GM18873 (cell line): Measurements from ENCODE around the gene CEP72.

Source experiments
- ATAC-seq: cut with Tn5 transposase; IDR thresholded peaks from one replicate; pipeline ENCODE4 v1.9.1; 2021; ENCODE audit warnings: mild to moderate bottlenecking, moderate library complexity, moderate number of reproducible peaks; ENCODE audit not compliant: unreplicated experiment, low FRiP score

CEP72 gene

DNA sequence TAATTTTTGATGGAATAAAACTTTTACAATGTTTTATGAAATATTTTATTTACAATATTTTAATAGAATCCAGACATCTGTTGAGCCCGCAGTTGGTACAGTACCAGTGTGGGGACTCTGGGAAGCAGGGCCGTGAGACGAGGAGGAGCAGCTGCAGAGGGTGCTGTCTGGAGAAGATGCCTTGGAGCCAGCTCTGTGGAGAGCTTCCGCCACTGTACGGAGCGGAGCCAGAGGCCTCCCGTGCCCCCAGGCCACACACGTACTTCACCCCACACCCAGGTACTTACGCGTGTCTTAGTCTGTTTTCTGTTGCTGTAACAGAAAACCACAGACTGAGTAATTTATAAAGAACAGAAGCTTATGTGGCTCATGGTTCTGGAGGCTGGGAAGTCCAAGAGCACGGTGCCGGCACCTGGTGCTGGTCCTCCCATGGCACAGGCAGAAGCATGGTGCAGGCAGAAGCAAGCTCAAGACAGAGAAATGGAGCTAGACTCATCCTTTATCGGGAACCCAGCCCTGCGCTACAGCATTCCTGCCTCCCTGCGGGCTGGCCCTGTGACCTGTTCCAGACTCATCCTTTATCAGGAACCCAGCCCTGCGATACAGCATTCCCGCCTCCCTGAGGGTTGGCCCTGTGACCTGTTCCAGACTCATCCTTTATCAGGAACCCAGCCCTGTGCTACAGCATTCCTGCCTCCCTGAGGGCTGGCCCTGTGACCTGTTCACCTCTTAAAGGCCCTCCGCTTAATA lies 23.3 kb downstream of the CEP72 start:
- no peak for ATAC-seq

DNA sequence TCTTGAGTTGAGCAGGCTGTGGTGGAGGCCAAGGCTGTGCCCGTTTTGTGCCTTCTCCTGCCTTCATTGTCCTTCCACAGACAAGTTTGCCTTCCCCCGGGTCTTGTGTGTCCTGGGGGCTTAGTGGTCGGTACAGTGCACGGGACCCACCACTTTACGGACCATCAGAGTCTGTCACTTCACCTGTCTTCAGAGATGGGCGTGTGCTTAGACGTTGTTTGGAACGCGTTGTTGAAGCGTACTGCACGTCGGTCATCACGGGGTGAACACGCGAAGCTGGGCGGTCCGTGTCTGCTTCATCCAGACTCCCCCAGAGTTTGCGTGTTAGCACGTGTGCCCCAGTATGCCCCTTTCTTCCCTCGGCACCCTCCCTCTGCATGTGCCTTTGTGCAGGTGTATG lies 24.8 kb downstream of the CEP72 start:
- ATAC-seq, result no peak

DNA sequence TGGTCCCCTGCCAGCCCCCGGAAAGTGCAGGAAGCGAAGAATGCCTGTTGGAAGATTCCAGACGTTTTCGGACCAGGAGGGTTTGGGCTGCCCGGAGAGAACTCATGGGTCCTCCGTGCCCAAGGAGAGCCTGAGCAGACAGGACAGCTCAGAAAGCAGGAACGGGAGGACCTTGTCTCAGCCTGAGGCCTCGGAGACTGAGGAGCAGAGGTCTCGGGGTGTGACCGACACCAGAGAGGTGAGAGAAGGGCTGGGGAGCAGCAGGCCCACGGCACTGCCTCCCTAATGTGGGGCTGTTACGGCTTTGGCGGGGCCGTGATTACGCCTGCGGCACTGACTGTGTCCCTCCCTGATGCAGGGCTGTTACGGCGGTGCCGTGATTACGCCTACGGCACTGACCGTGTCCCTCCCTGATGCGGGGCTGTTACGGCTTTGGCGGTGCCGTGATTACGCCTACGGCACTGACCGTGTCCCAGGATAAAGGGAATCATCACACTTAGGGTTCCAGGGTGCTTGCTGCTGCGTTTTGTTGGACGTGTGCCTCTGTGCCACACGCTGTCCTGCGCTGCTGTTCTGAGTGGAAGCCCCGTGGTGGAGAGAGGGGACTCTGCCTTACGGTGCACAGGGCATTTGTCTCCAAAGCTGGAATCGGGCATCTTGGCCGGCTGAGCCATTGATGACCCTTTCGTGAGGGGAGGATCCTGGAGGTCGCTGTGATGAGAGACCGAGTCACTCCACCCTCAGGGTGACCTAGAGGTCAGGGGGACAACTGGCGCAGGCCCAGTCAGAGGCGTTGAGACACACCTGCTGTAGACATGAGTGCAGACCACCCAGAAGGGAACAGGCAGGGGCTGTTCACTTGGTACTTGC lies 25.7 kb downstream of the CEP72 start:
- no peak for ATAC-seq

DNA sequence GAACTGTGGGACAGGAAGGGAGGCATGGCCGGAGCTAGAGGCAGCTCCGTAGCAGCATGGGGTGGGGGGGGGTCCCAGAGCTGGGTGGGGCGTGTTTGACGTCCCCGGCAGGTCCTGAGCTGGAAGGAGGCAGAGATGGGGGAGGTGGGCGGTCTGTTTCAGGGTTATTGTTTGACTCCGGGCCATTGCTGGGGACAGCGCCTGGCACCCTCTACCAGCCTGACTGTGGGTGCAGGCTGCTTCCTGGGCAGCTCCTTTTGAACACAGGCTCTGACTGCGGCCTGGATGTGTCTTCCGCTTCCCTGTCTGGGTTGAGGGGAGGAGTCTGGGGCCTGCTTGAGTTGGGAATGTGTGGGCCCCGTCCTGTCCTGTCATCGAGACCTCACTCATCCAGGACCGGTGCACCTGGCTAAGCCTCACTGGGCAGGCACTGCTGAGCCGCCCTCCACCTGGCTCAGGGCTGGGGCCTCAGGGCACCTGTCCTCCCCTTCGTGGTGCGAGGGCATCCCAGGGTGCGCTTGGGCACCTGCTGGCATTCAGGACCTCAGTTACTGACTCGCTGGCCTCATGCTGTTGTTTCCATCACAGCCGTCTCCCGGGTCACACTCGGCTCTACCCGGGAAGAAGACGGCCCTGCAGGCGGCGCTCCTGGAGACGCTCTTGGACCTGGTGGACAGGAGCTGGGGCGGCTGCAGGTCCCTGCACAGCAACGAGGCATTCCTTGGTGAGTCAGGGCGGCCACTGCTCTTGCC lies 26.5 kb downstream of the CEP72 start:
- ATAC-seq, result no peak

DNA sequence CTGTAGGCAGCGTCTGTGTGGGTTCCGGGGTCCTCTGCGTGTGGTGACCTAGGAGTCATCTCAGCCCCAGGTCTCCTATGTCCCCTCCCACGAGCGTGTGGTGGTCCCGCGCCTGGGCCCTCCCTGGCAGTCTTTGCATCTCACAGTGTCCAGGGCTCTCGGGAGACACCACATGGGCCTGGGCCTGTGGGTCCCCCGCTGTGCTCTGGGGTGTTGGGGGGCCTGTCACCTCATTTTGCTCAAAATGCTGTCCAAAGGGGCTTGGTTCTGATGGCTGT lies 27.1 kb downstream of the CEP72 start:
- no peak for ATAC-seq

DNA sequence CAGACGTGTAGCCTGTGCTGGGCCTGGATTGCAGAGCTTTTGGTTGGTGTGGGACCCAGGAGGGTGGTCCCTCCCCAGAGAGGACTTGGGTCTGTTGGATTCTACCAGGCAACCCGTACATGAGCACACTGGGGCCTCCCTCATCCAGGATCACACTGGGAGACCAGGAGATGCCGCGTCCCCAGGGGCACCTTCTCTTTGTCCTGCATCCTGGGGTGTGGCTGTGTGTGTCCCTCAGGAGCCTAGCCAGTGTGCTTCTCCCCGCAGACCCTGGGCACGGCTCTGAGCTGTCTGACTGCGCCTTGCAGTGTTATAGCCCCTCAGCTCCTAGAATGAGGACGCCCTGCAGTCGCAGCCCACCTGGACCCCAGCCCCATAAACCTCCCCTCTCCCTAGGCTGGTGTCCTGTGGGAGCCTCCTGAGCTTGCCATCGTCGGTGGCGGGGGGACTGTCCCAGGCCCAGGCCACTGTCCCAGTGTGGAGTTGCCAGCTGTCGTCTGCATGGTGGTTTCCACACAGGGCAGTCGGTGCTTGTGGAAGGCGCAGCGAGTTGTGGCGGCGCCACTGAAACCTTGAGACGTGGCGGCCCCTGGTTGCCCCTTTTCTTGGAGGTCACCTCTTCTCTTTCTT lies 27.6 kb downstream of the CEP72 start:
- no peak for ATAC-seq

DNA sequence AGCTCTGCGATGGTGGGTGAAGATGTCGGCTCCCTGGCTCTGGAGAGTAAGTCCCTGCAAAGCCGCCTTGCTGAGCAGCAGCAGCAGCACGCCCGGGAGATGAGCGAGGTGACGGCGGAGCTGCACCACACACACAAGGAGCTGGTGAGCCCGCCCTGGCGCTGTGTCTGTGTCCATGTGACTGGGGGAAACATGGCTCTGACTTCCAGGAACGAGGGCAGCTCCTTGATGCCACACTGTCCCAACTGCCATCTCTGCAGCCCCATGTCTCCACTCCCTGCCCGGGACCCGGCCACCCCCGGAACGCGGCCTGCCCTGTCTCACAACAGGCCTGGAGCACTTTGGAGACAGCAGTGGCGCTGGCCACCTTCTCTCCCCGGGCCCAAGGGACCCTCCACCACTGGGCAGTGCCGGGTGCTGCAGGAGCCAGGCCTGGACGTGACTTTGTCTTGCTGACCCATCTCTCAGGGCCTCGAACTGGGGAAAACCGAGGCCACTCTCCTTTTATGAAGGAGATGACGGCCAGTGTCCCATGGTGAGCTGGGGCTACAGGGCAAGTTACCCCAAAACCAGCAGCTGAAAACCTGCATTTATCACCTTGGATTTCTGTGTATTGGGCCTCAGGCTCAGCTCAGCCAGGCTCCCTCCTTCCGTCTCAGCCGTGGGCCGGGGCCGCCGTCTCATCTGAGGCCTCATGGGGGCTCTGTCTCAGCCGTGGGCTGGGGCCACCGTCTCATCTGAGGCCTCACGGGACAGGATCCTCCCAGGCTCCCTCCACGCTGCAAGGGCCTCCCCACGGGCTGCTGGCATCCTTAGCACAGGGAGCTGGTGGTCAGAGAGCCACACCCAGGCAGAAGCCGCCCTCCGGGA lies 28.6 kb downstream of the CEP72 start:
- no peak for ATAC-seq

DNA sequence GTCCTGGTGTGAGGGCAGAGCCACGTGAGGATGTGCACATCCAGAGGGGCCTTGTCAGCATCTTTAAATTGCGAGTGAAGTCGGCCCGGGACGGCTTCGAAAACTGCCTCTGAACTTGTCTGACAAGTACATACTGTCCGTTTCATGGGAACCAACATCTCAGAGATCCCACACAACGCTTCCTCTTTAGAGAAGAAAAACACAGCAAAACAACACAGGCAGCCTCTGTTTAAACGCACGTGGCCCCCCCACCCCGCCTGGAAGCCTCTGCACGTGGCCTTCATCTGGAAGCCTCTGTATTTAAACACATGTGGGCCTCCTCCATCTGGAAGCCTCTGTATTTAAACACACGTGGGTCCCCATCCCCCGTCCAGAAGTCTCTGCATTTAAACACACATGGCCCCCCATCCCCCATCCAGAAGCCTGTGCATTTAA lies 29.2 kb downstream of the CEP72 start:
- no peak for ATAC-seq

DNA sequence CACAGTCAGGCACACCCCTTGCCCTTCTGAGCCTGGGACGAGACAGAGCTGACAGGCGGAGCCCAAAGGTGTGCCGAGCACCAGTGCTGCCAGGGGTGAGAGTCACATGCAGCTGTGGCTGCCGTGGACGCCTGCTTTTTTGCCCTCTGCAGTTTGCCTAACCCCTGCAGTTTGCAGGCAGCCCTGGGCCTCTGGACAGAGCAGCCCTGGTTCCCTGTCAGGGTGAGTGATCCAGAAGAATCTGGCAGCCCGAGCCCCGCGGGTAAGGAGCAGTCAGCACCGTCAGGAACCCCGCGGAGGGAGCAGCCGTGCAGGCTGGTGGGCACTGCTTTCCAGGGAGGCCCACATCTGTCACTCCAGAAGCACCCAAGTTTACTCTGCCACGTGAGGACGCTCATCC lies 30.3 kb downstream of the CEP72 start:
- ATAC-seq, result no peak

DNA sequence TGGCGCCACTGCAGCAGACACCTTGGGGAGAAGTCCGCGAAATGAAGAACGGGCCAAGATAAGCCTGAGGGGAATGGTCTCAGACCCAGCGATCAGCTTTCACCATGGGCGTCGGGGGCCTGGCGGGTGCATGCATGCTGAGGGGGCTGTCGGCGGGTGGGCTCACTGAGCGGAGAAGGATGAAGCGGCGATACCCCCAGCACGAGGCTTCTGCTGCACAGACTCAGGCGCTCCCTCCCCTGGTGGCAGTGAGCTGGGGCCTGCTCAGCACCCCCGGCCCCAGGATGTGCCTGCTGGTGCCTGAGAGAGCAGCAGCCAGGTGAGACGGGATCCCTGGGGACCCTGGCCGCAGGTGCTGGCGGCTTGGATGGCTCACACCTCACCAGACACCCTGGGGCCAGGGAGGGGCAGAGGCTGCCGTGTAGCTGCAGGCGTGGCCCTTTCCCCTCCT lies 31.2 kb downstream of the CEP72 start:
- peak; percentile 16 for ATAC-seq

DNA sequence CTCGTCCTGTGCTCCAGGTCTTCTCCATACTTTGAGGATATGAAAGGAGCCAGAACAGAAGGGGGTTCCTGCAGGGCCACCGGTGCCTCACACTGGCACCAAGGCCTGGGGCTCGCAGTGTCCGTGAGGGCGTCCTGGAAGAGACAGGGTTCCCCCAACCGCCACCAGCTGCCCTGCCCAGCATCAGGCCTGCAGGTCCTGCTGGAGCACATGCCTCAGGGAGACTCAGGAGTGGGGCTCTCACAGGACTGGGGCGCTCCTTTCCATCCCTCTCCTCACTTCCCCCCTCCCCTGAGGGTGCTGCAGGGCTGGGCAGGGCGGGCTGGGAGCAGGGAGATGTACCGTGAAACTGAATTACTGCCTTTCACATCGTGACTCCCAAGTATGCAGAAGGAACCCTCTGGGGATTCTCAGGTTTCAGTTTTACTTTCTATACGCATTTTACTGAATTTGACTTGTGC lies 31.7 kb downstream of the CEP72 start:
- ATAC-seq, result peak; percentile 43

DNA sequence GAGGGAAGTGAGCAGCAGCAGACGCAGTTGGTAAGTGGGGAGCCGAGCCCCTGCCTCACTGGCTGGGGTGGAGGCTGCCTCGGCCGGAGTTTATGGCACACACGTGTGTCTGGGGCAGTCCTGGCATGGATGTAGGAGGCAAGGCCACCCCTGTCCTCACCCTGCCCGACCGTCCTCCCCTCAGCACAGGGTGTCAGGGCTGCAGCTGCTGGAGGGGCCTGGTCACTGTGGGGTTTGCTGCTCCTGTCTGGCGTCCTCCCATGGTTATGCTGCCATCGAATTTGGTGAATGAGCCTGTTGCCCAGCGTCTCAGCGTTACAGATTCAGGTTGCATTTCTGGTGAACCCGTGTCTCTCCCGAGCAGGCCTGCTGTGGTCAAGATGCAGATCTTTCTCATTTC lies 32.4 kb downstream of the CEP72 start:
- ATAC-seq, result no peak

DNA sequence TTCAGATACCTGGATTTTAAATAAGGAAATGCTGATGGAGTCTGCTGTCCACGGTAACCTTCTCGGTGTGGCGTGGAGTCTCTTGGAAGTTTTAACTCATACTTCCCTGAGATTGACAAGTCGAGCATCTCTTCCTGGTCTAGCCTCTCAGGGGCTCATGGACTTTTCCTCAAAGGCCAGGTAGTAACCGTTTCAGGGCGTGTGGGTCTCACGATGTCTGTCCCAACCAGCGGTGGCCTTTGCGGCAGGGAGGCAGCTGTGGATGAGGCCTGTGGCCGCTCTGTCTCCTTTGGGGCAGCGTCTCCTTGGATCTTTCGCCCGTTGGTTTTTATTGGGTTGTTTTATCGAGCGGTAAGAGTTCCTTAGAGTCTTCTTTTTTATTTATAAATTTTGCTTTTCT lies 32.8 kb downstream of the CEP72 start:
- ATAC-seq, result no peak

DNA sequence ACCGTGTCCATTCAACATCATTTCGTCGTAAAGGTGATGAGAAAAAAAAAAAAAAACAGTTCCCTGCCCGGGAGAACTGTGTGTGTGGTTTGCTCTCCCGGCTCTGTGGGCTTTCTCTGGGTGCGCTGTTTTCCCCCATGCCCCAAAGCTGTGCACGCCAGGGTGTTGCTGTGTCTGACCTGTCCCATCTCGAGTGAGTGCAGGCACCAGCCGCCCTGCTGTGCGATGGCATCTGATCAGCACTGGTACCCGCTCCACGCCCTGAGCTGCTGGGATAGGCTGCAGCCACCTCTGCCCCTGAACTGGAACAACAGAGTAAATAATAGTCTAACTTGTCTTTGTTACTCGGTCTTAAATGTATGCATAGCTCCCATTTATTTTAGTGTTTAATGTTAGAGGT lies 33.3 kb downstream of the CEP72 start:
- no peak for ATAC-seq

DNA sequence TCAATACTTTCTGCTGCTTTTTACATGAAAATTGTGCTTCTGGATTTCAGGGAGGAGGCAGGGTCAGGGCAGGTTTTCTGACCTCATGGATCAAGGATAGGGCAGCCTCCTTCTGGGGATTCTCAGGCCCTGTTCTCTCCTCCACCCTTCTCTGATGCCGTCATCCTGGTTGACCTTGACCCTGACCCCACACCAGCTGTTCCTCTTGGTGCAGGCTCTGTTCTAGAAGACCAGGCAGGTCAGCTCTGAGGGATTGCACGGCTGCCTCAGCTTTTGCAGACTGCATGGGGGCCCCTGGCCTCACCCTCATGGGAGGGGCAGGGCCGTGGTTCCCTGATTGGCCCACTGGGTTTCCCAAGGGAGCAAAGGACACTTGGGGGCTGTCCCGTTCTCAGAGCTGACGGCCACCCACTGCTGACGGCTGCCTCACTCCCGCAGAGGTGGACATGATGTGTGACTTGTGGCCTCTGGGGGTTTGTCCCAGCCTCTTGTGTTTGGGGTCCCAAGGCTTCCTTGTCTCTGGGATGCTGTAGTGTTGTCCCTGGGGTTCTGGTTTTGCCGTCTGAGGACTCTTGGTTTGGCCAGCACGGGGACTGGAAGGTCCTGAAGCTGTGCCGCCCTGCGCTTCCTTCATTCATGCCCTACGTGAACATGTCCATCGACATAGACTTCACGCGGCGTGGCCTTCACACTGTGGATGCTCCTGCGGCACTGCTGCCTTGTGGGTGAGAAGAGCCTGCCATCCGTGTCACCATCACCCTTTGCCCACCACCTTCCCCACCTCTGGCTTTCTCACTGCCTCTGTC lies 34.5 kb downstream of the CEP72 start:
- ATAC-seq, result no peak

DNA sequence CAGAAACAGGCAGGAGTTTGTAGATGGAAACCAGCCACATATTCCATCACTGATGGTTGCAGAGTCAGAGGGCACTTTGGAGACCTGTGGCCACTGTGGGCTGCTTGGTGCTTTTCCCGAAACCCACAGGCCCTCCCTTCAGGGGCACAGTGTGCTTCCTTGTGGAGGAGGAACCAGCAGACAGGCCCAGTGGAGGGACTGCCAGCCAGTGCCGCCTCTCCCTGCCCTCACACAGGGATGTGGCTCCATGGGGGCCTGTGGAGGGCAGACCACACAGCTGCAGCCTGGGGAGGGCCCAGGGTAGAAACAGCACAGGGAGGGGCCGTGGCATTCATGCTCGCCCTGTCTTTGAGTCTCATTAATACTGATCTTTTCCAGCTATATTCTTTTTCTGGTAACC lies 35.2 kb downstream of the CEP72 start:
- ATAC-seq, result no peak

DNA sequence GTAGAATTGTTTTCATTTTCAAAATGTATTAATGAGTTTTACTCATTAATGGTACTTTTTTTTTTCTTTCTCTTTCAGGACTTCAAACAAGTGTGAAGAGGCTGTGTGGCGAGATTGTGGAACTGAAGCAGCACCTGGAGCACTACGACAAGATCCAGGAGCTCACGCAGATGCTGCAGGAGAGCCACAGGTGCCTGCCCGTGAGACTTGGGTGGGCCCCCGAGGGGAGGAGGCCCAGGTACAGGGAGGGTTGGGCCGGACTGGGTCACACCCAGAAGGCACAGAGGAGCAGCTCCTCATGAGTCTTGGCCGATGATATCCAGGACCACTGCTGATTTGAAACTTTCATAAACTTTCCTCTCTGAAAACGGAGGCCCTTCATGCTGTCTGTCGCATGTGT lies 35.6 kb downstream of the CEP72 start:
- no peak for ATAC-seq

DNA sequence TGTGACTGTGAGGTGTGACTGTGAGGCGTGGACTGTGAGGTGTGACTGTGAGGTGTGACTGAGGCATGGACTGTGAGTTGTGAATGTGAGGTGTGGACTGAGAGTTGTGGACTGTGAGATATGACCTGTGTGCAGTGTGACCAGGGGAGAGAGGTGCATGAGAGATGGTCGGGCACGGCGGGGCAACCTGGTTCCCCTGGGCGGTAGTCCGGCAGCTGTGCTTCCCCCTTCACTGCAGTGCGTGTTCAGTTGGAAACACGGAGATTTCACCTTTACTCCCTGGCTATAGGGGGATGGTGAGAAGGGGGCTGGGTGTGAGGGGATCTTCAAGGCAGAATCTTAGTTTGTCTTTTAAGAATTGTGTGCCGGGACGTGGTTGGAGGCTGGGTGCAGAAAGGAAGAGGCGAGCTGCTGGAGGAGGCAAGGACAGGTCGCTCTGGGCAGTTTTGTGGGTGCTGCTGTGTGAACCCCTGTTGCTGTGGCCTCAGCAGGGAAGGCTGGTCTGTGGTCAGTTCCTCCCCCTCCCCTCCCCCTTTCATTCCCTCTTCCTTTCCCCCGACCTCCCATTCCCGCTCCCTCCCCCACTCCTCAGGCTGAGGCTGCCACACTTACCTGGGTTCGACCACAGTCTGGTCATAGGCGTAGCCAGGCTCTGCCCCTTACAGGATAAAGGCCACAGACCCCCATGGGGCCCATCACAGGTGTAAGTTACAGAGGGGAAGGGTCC lies 39.3 kb downstream of the CEP72 start:
- ATAC-seq, result no peak
